CD14-positive monocyte (primary cell): ENCODE data around the gene RPS6KA2. TPM values are rescaled to one million over a fixed set of nuclear protein-coding genes. Genes with fewer than 3 reads are reported as not detected.

Experiments used
- DNase-seq, 3 donors: peaks; one replicate each; pipeline ENCODE4 v3.0.0-alpha.2; 2011 to 2022
- H2AFZ ChIP-seq: 2 replicates; pipeline ENCODE4 v1.6.0; 2012; ENCODE audit warnings: mild to moderate bottlenecking, low read depth, low read length, inconsistent platforms; ENCODE audit not compliant: insufficient read depth, poor library complexity, severe bottlenecking
- H3K27ac ChIP-seq, 2 donors: 1 replicate in 1 of 2; 2 replicates in 1 of 2; pipeline ENCODE4 v1.5.1; 2012 to 2013; ENCODE audit warnings: low read length in 2 of 2, control low read depth in 1 of 2, inconsistent platforms in 1 of 2, low read depth in 1 of 2, mild to moderate bottlenecking in 1 of 2
- H3K27me3 ChIP-seq, 2 donors: one replicate each; pipeline versions ENCODE4 v1.6.0 to v1.6.1; 2011 to 2013; ENCODE audit warnings: low read length in 2 of 2; ENCODE audit not compliant: control insufficient read depth in 2 of 2, insufficient read depth in 2 of 2
- H3K36me3 ChIP-seq, 2 donors: replicated peaks in 1 of 2; 1 replicate in 1 of 2; 2 replicates in 1 of 2; pipeline versions ENCODE4 v1.5.1 to v1.6.1; 2012 to 2013; ENCODE audit warnings: low read length in 2 of 2, control low read depth in 1 of 2, inconsistent platforms in 1 of 2, mild to moderate bottlenecking in 1 of 2; ENCODE audit not compliant: insufficient read depth in 2 of 2, control insufficient read depth in 1 of 2
- H3K4me1 ChIP-seq, 2 donors: 1 replicate in 1 of 2; 2 replicates in 1 of 2; pipeline versions ENCODE4 v1.5.1 to v1.6.1; 2012 to 2013; ENCODE audit warnings: low read length in 2 of 2, control low read depth in 1 of 2, inconsistent platforms in 1 of 2, mild to moderate bottlenecking in 1 of 2, moderate library complexity in 1 of 2; ENCODE audit not compliant: insufficient read depth in 2 of 2, control insufficient read depth in 1 of 2
- H3K4me2 ChIP-seq: replicated peaks from 2 replicates; pipeline ENCODE3; 2012; ENCODE audit warnings: low read length, moderate library complexity, mild to moderate bottlenecking; ENCODE audit not compliant: poor library complexity, severe bottlenecking; ENCODE audit errors: extremely low read depth
- H3K4me3 ChIP-seq, 3 experiments: fragments of 200-600 bp in 1 of 3; sonication (generic) in 1 of 3; replicated peaks in 1 of 3; 1 replicate in 2 of 3; 2 replicates in 1 of 3; pipeline ENCODE4 v1.5.1; 2011 to 2013; ENCODE audit warnings: low read length in 3 of 3, mild to moderate bottlenecking in 3 of 3, control low read depth in 2 of 3, low read depth in 2 of 3, inconsistent platforms in 1 of 3, moderate library complexity in 1 of 3
- H3K79me2 ChIP-seq: 2 replicates; pipeline ENCODE4 v1.6.0; 2012; ENCODE audit warnings: mild to moderate bottlenecking, control low read depth, inconsistent platforms, low read length, moderate library complexity; ENCODE audit not compliant: insufficient read depth
- H3K9ac ChIP-seq: 2 replicates; pipeline ENCODE4 v1.6.0; 2017; ENCODE audit warnings: low read length, mild to moderate bottlenecking; ENCODE audit not compliant: insufficient read depth, poor library complexity, severe bottlenecking
- H3K9me3 ChIP-seq, 2 donors: replicated peaks in 1 of 2; 1 replicate in 1 of 2; 2 replicates in 1 of 2; pipeline versions ENCODE4 v1.5.1 to v1.6.1; 2012 to 2013; ENCODE audit warnings: low read length in 2 of 2, control low read depth in 1 of 2; ENCODE audit not compliant: control insufficient read depth in 1 of 2, insufficient read depth in 1 of 2
- H4K20me1 ChIP-seq: 2 replicates; pipeline ENCODE4 v1.6.0; 2012; ENCODE audit warnings: mild to moderate bottlenecking, low read length, control low read depth, moderate library complexity; ENCODE audit not compliant: insufficient read depth
- H3K27ac Mint-ChIP-seq, 7 donors: one replicate each; pipeline ENCODE4 v1.8.0; 2020; ENCODE audit warnings: mild to moderate bottlenecking in 7 of 7, mixed read lengths in 7 of 7, moderate library complexity in 6 of 7, inconsistent platforms in 2 of 7
- H3K27me3 Mint-ChIP-seq, 3 donors: one replicate each; pipeline ENCODE4 v1.8.0; 2021 to 2022; ENCODE audit warnings: low read depth in 3 of 3, mild to moderate bottlenecking in 3 of 3, mixed read lengths in 3 of 3, moderate library complexity in 3 of 3, inconsistent platforms in 1 of 3
- H3K36me3 Mint-ChIP-seq, 2 donors: one replicate each; pipeline ENCODE4 v1.8.0; 2020; ENCODE audit warnings: mixed read lengths in 2 of 2, inconsistent platforms in 1 of 2, mild to moderate bottlenecking in 1 of 2
- H3K4me1 Mint-ChIP-seq: one replicate; pipeline ENCODE4 v1.8.0; 2020; ENCODE audit warnings: mild to moderate bottlenecking, mixed read lengths
- H3K4me3 Mint-ChIP-seq, 2 donors: one replicate each; pipeline ENCODE4 v1.8.0; 2020; ENCODE audit warnings: mild to moderate bottlenecking in 2 of 2, mixed read lengths in 2 of 2, moderate library complexity in 1 of 2
- H3K9me3 Mint-ChIP-seq, 7 donors: one replicate each; pipeline ENCODE4 v1.8.0; 2020 to 2022; ENCODE audit warnings: mixed read lengths in 7 of 7, mild to moderate bottlenecking in 6 of 7, moderate library complexity in 6 of 7, inconsistent platforms in 2 of 7
- WGBS: methylation state at CpG from one replicate; pipeline ENCODE4 v1.1.5; 2013; ENCODE audit warnings: missing lambda C conversion rate; ENCODE audit not compliant: insufficient coverage; 5-methylcytosine and 5-hydroxymethylcytosine counted together
- intact Hi-C, 2 donors: fragments of 100-400 bp; cut with micrococcal nuclease; formaldehyde crosslinking; loops; one replicate each; pipeline versions ENCODE4 v1.15.0 to v1.15.1; 2023
- polyA plus RNA-seq, 3 donors: library from polyadenylated mRNA; depleted of rRNA in 1 of 3; unstranded in 2 of 3; stranded (reverse) in 1 of 3; fragments of 300-500 nt in 2 of 3; fragments of >200 nt in 1 of 3; fragmentation: Illumina TruSeq in 2 of 3; gene quantifications; 1 replicate in 2 of 3; 2 replicates in 1 of 3; pipeline ENCODE4 v1.2.3, GENCODE V29; 2012 to 2021
- TF ChIP-seq, protein P1 (sequence below): fragments of 200-600 bp; IDR thresholded peaks from one replicate; pipeline ENCODE4 v1.8.0; 2022; ENCODE audit warnings: antibody characterized with exemption, mild to moderate bottlenecking

Gene RPS6KA2
- polyA plus RNA-seq, 3 donors = 1.4 to 3.1 (median 1.9) TPM

DNA sequence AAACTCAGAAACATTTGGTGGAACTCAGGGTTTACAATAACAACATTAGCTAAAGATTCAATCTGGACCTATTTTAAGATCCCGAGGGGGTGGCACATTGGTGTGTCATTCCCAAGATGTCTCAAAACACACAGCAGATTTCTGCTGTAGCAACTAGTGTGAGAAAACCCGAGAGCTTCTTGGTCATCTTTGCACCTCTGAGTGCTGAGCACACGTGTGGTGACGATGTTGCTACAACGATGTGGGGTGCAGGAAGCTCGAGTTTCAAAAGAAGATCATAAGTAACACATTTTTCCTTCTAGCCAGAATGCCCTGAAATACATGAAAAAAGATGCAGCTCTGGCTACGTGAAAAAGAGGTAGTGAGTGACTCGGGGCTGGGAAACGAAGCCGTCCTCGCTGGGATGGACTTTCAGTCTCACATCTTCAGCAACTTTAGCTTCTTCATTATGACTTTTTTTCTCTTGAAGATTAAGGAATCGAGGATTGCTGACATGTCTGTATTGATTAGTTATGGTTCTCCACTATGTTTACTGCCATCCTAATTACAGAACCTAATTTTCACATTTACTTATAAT is 42.1 kb downstream of the RPS6KA2 start:
- WGBS = 24% methylated on average over 7 of the region's 12 CpGs
- H3K9me3 ChIP-seq = no peaks in the 10 kb centered on the region
- H3K79me2 ChIP-seq = no peaks in the 10 kb centered on the region
- TF ChIP-seq, protein P1, sequence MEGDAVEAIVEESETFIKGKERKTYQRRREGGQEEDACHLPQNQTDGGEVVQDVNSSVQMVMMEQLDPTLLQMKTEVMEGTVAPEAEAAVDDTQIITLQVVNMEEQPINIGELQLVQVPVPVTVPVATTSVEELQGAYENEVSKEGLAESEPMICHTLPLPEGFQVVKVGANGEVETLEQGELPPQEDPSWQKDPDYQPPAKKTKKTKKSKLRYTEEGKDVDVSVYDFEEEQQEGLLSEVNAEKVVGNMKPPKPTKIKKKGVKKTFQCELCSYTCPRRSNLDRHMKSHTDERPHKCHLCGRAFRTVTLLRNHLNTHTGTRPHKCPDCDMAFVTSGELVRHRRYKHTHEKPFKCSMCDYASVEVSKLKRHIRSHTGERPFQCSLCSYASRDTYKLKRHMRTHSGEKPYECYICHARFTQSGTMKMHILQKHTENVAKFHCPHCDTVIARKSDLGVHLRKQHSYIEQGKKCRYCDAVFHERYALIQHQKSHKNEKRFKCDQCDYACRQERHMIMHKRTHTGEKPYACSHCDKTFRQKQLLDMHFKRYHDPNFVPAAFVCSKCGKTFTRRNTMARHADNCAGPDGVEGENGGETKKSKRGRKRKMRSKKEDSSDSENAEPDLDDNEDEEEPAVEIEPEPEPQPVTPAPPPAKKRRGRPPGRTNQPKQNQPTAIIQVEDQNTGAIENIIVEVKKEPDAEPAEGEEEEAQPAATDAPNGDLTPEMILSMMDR = no peak
- H3K27me3 Mint-ChIP-seq = peaks cover 0 to 3% (median 2%) of the 10 kb centered on the region in 3 donors
- H3K36me3 Mint-ChIP-seq = no peaks in the 10 kb centered on the region
- H3K4me1 Mint-ChIP-seq = peaks cover 49% of the 10 kb centered on the region
- no peak overlapping the region for H3K4me2 ChIP-seq
- DNase-seq = peak in 1 of 3 donors; percentile 31
- H3K4me3 ChIP-seq = no peak overlapping the region
- H2AFZ ChIP-seq = no peak overlapping the region
- H3K9ac ChIP-seq = no peak overlapping the region
- H4K20me1 ChIP-seq = no peaks in the 10 kb centered on the region
- peaks cover 0 to 3% (median 0%) of the 10 kb centered on the region in 7 donors for H3K9me3 Mint-ChIP-seq
- H3K27ac ChIP-seq = no peak overlapping the region
- no peaks in the 10 kb centered on the region for H3K36me3 ChIP-seq
- H3K27me3 ChIP-seq = no peaks in the 10 kb centered on the region
- no peak overlapping the region for H3K4me3 Mint-ChIP-seq
- intact Hi-C loops = no loop called here
- H3K27ac Mint-ChIP-seq = peak overlapping the region in 2 of 7 donors; percentile 40 to 63
- peaks cover 47 to 51% of the 10 kb centered on the region in 2 donors for H3K4me1 ChIP-seq

- Mint-ChIP-seq H3K4me3 (peak overlapping the region in 1 of 2 donors; percentile 15), H3K27ac (peak overlapping the region in 4 of 7 donors; percentile 2 to 53 (median 13)), H3K4me1 (peaks cover 41% of the 10 kb centered on the region), H3K9me3 (peaks cover 0 to 3% (median 0%) of the 10 kb centered on the region in 7 donors), H3K36me3 (no peaks in the 10 kb centered on the region), H3K27me3 (peaks cover 0 to 2% (median 2%) of the 10 kb centered on the region in 3 donors)
- no peaks in the 10 kb centered on the region for H3K9me3 ChIP-seq
- TF ChIP-seq, protein P1 = no peak
- peaks cover 40 to 43% of the 10 kb centered on the region in 2 donors for H3K4me1 ChIP-seq
- H3K36me3 ChIP-seq = no peaks in the 10 kb centered on the region
- intact Hi-C loops = no loop called here
- H3K9ac ChIP-seq = no peak overlapping the region
- no peak overlapping the region for H3K4me3 ChIP-seq
- H3K4me2 ChIP-seq = no peak overlapping the region
- DNase-seq = peak in 2 of 3 donors; percentile 45 to 56
- no peaks in the 10 kb centered on the region for H4K20me1 ChIP-seq
- H2AFZ ChIP-seq = no peak overlapping the region
- H3K27ac ChIP-seq = no peak overlapping the region
- WGBS = 0% methylated on average over 2 of the region's 3 CpGs
- no peaks in the 10 kb centered on the region for H3K79me2 ChIP-seq
- no peaks in the 10 kb centered on the region for H3K27me3 ChIP-seq
Observed at GRCh38 chr6:166584155-166584554, 42.9 kb downstream of the RPS6KA2 start.
